M059J (cell line): ENCODE results near the gene ARL8A. TPM values are rescaled to one million over a fixed set of nuclear protein-coding genes. Genes with fewer than 3 reads are reported as not detected.
"Not testable (repeated sequence)": the region's sequence is repeated elsewhere in the genome, so short reads cannot be mapped to it uniquely, and the experiment has no call there.

ENCODE experiments used
- DNase-seq: peaks from one replicate; pipeline ENCODE4 v3.0.0-alpha.2; 2012; ENCODE audit warnings: low read depth
- total RNA-seq: library from RNA; depleted of rRNA; stranded (reverse); fragments of >200 nt; shearing (Covaris generic); gene quantifications from 2 replicates; pipeline ENCODE4 v1.2.3, GENCODE V29; 2014

The ARL8A gene
- total RNA-seq, 1 experiment from 2014 or later: 24.7 TPM

- peak; percentile 70 for DNase-seq
These were observed 31.5 kb downstream of the ARL8A start for GRCh38 chr1:202112859-202113689.

DNA sequence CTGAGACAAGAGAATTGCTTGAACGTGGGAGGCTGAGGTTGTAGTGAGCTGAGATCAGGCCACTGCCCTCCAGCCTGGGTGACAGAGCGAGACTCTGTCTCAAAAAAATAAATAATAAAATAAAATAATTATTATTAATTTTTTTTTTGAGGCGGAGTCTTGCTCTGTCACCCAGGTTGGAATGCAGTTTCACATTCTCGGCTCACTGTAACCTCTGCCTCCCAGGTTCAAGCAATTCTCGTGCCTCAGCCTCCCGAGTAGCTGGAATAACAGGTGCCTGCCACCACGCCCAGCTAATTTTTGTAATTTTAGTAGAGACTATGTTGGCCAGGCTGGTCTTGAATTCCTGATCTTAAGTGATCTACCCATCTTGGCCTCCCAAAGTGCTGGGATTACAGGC lies 32.9 kb downstream of the ARL8A start:
- not testable (repeated sequence) for DNase-seq

GRCh38 chr1:202110977-202111376 lies 33.6 kb downstream of the ARL8A start:
- DNase-seq: no peak

GRCh38 chr1:202107801-202108731 lies 36.5 kb downstream of the ARL8A start:
- DNase-seq: peak; percentile 49

GRCh38 chr1:202107321-202107761 lies 37.2 kb downstream of the ARL8A start:
- peak; percentile 81 for DNase-seq

GRCh38 chr1:202106340-202107254 lies 37.9 kb downstream of the ARL8A start:
- peak; percentile 76 for DNase-seq

DNA sequence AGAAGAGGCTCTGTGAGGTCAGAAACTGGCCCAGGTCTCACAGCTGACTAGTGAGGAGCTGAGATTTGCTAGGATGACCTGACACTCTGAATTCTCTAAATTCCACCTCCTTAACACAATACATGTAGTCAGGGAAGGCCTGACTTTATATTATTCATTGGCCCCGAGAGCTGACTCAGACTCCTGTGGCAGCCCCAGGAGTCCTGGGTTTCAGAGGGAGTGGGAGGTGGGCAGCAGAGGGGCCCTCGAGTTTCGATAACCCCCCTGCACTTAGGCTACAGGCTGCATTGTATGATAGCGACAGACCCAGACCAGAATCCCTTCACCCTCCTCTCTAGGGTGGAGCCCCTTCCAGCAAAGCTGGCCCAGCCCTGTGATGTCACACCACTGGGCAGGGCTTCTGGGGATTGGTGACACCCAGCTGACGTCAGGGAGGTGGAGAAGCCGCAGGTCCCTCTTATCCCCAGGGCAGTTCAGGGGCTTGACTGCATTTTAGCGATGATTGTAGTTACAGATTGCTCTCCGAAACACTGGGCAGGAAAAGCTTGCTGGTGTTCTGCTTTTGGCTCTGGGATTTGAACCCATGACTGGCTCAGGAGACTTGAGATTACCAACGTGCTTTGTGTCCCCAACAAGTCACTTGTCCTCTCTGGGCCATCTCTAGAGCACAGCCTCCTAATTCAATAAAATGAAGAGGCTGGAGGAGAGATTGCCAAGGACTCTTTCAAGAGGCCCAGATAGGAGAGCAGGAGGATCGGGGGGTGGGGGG lies 38.8 kb downstream of the ARL8A start:
- DNase-seq: peak; percentile 82

GRCh38 chr1:202104073-202104472 lies 40.5 kb downstream of the ARL8A start:
- no peak for DNase-seq

GRCh38 chr1:202101184-202101583 lies 43.4 kb downstream of the ARL8A start:
- DNase-seq: no peak

DNA sequence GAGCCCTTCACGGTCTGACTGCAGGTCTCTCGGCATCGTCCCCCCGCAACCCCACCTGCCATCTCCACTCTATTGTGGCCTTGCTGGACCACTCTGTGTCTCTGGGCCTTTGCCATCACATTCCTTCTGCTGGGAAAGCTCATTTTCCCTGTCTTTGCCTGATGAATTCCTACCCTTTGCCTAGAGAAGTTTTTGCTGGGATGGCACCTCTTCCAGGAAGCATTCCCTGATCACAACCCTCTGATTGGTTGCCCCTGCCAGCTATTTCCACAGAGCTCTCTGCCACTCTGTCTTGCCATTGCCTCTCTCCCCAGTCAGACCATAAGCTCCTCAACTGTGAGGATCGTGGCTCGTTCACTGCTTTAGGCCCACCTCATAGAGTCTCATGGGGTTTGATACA lies 50.7 kb downstream of the ARL8A start:
- no peak for DNase-seq

- no peak for DNase-seq
These were observed 53.5 kb downstream of the ARL8A start for GRCh38 chr1:202090994-202091393.

DNA sequence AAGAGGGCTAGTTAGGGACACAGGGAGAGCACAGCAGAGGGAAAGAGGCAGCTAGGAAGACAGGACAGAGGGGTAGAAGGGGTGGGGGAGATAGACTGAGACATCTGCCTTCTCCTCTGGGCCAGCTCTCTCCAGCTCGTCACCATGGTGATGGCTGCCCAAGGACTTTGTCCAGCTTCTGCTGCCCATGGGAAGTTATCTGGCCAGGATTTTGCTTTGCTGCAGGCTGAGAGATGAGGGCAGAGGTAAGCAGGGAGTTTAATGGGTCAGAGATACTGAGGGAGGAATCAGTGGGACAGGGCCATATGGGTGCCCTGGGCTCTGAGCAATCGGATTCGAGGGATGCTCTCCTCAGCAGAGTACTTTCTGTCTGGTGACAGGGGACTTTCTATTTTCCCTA lies 56.3 kb downstream of the ARL8A start:
- DNase-seq: no peak

DNA sequence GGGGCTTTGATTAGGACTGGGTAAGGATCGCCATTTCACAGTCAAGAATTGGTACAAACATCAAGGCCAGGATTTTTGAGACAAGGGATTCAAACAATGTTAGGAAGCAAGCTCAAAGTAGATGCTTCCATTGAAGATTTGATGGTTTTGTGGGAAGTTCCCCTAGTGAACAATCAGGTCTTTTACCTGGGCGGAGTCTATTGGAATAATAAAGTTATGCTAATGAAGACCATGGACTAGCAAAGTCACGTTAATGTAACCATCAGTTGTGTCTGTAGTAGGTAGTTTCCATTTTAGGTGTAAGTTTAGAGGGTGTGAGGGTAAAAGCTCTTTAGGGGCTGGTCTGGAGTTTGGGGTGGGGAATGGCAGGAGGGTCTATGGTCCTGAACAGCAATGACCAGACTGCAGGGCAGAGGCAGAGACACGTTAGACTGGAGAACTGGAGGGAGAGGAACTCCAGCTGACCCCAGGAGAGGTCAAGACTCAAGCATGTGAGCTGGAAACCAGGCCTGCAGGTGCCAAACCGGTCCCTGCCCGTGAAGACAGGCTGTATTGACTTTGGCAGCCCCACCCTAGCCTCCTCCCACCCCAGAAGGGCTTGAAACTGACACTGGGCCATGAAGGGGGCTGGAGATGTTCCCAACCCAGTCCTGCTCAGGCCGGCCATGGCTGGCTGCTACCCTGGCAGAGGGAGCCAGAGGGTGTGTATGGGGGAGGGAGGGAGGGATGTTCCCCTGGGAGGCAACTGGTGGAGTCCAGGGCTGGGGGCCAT lies 57.8 kb downstream of the ARL8A start:
- DNase-seq: no peak

DNA sequence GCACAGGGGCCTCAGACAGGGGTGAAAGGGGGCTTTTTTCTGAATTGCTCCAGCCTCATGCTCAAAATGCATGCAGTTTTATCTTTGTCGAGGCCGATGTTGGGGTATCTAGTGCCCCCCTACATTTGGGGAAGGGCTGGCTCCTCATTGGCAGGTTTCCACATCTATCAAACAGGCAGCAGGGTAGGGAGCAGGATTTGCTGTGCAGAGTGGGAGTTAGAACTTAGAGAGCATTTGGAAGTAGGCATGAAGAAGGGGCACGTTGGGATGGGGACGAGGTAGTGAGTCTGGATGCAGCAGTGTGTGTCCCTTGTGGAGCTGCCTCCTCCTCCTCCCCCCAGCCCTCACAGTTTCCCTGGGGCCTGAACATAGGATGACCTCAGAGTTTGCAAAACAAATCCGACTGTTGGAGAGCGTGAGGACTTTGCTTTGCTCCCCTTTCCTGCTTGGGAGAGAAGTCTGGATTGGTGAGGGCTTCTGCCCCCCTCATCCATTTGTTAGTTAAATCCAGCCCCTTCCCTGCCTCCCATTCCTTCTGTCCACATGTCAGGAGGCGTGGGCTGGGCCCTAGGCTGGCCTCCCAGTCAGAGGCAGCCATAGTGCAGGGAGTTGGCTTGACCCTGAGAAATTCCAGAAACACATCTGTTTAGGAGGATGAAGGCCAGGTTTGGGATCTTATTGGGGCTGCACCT lies 58.7 kb downstream of the ARL8A start:
- DNase-seq: no peak

DNA sequence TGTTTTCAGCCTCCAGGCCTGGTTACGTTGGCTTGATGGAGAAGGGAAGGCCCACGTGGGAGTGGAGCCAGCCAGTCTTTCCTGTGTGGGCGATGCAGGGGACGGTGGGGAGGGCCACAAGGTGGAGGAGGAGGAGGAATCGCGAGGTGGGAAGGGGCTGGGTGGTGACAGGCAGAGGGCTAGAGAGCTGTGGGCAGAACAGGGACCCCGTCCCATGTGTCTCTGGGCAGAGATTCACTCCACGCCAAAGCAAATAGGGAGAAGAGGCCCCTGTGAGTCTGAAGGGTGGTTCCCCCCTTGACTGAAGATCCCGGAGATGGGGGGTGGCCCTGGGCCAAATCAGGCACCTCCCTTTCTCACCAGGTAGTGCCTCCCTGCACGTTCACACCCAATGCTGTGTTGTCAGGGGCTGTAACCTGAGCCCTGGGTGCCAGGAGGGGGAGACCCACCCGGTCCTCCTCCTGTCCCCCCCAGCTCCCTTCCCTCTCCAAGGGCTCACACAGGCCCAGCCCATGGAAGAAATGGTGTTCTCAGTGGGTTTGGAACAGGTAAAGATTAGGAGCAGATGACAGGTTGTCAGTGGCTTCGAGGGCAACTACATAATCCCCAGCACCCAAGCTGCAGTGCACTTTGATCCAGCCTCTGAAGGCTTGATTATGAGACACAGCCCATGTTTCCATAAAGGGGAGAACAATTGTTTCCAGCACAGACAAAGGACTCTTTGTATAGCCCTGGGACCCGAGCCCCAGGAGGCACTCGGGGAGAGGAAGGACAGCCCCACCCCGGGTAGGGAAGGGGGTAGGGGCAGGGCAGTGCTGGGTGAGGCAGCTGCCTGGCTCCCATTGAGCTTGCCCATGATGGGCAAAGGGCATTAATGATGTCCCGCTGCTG lies 59.5 kb downstream of the ARL8A start:
- no peak for DNase-seq
